Left lobe of liver (tissue), 2 donors: ENCODE data around the gene MRPL12. TPM values are rescaled to one million over a fixed set of nuclear protein-coding genes. Genes with fewer than 3 reads are reported as not detected.
A peak's percentile ranks its signal among the peaks of the same experiment; 100 is the strongest.
"Not testable (repeated sequence)": the region's sequence is repeated elsewhere in the genome, so short reads cannot be mapped to it uniquely, and the experiment has no call there.

Experiments used
- ATAC-seq: fragments of 200-7000 bp; cut with Tn5 transposase; one replicate; pipeline ENCODE4 v1.9.1; 2020; ENCODE audit warnings: mild to moderate bottlenecking, moderate library complexity
- DNase-seq: peaks from one replicate; pipeline ENCODE4 v3.0.0-alpha.2; 2020; ENCODE audit warnings: low spot score
- total RNA-seq: library from RNA; stranded (reverse); gene quantifications from one replicate; pipeline ENCODE4 v1.2.1, GENCODE V29; 2021
- donor health status: DM: no; HTN: no; CAD: no; lungs with moderate emphysema.
- donor health status: DM: no; HTN: yes; CAD: no.

MRPL12 gene
- total RNA-seq, 1 donor from 2014 or later = 75.7 TPM

DNA sequence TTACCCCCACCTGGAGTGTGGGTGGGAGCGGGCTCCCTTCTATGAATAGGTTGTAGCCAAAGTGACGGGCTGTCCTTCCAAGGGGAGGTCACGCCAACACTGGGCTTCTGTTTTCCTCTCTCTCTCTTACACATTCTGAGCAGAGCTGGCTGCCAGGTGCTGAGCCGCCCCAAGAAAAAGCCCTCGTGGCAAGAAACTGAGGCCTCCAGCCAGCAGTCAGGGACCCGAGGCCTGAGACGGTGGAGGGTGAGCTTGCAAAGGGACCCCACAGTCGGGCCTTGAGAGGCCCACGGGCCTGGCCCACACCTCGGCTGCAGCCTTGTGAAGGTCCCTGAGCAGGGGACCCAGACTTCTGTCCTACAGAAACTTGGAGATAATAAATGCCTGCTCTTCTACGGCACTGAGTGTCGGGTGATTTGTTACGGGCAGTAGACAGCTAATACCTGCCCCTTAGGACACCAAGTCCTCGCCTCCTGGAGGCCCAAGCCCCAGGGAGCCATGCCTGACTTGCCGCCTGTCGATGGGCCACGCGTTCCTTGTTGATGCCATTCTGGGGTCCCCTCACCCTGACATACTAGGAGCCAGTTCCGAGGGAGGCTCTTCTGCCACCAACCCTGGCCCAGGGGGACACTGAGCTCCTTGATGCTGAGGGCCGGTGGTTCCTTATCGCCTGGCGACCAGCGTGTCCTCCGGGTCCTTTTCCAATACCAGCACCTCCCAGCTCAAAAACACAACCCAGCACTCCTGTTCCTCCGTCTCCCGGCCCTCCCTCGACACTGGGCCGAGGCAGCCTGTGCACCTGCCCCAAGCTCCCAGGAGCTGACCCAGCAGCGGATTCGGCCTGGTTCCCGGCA is 35.0 kb downstream of the MRPL12 start:
- DNase-seq (no peak), ATAC-seq (no peak)

DNA sequence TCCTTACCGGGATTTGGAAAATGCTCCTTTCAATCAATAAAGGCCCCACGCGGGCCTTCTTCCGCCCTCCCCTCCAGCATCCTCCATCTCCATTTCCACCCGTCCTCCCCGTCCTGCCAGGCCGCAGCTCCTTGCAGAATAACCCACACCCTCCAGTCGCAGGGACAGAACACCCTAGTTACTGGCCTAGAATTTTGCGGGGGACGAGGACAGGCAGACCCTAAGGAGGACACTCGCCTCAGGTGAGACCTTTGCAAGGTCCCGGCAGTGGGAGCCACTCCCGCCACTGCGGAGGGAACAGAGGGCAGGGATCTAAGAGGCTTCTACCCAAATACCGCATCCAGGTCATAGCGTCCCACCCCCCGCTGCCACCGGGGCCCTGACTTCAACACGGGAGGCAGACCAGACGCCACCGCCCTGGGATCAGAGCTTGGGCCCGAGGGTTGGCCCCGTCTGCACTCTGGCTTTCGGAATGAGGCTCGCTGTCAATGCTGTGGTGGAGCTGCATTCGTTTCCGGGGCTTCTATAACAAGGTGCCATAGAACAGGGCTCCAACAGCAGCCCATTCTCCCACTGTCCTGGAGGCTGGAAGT is 35.7 kb downstream of the MRPL12 start:
- no peak for DNase-seq
- no peak for ATAC-seq

DNA sequence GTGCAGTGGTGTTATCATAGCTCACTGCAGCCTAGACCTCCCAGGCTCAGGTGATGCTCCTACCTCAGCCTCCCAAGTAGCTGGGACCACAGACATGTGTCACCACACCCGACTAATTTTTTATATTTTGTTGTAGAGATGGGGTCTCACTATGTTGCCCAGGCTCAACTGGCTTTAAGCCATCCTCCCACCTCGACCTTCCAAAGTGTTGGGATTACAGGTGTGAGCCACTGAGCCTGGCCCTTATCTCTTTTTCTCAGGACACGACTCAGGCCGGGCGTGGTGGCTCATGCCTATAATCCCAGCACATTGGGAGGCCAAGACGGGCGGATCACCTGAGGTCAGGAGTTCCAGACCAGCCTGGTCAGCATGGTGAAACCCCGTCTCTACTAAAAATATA is 36.4 kb downstream of the MRPL12 start:
- not testable (repeated sequence) for DNase-seq, ATAC-seq

DNA sequence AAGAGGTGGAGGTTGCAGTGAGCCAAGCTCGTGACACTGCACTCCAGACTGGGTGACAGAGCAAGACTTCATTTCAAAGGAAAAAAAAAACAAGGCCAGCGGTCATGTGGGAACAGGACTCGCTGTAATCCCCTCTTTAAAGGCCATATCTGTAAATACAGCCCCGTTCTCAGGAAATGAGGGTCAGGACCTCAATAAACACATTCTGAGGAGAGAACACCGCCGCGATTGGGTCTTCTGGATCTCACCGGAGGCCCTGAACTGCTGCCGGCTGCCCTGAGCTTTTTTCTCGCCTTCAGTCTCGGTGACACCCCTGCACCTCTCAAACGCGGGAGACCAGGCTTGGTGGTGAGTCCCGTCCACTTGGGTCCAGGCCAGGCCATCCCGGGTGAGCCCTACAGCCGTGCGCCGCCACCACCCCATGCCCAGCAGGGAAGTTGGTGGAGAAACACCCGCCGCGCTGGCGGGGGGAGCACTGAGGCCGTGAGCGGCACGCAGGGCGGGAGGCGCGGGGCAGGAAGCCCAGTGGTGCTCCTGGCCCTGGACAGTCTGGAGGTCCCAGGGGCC is 37.3 kb downstream of the MRPL12 start:
- DNase-seq (no peak), ATAC-seq (no peak)

DNA sequence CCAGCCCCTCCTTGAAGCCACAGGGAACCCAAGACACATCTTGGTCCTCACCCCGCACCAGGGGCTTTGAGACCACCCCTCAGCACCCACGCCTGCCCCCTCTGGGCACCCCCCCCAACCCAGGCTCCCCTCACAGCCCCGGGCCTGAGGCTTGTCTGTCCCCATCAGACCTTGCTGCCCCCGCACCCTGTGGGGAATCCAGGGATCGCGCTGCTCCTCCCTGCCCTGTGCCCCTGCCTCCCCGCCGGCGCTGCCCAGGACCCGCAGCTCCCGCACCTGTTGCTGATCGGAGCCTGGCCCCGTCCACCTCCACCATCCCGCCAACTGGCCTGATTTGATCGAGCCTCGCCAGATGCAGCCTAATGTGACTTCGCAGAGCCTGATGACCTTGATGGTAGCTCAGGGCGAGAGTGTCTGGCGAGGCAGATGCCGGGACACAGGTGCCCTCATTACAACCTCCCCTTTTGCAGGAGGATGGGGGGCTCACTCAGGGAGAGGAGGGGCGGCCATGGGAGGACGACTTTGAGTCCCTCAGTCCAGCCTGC is 38.0 kb downstream of the MRPL12 start:
- ATAC-seq (peak; percentile 50), DNase-seq (no peak)

DNA sequence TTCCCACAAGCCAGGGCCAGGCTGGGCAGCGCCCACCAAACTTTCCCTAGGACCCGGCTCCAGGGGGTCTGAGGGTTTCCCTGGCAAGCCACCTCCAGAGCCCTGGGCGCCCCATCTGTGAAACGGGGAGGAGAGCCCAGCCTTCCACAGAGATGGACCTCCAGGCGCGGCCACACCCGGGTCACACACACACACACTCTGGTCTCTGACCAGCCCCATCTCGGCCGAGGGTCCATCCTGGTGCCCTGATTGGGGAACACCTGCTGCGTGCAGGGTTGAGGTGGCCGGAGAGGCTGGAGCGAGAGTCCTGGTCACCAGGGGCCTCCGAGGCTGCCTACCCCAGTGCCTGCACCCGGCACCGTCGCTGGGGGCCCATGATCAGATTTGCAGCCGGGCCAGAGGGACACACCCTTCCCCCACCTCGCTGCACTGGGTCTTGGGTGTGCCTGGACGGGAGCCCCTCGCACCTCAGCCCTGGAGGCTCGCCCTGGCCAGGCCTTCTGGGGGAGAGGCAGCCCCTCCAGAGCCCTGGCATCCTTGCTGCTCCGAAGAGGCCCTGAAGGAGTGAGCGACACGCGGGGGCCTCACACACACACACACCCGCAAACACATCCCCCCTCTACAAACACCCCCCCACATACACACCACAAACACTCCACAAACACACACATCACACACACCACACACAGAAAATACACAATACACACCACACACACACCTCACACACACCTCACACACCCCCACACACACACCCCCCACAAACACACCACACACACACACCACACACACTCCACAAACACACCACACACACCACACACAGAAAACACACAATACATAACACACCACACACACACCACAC is 38.7 kb downstream of the MRPL12 start:
- DNase-seq (no peak), ATAC-seq (peak; percentile 36)

Other genes with a start within 250 kb of the MRPL12 start
- 264 TPM for gene ACTG1, start 190.6 kb upstream of the MRPL12 start, total RNA-seq
- 0.18 TPM for gene FSCN2, start 175.0 kb upstream of the MRPL12 start, total RNA-seq
- 18.9 TPM for gene FAAP100, start 151.0 kb upstream of the MRPL12 start, total RNA-seq
- gene NPLOC4, start 66.3 kb upstream of the MRPL12 start, total RNA-seq = 49.5 TPM
- gene TSPAN10, start 66.2 kb upstream of the MRPL12 start, total RNA-seq = 1.5 TPM
- gene PDE6G, start 46.8 kb upstream of the MRPL12 start, total RNA-seq = 0.40 TPM
- gene OXLD1, start 36.8 kb upstream of the MRPL12 start, total RNA-seq = 18.3 TPM
- 7.0 TPM for gene CCDC137, start 36.6 kb upstream of the MRPL12 start, total RNA-seq
- 5.1 TPM for gene ARL16, start 19.6 kb upstream of the MRPL12 start, total RNA-seq
- 40.3 TPM for gene HGS, start 19.4 kb upstream of the MRPL12 start, total RNA-seq
- gene SLC25A10, start 8.9 kb downstream of the MRPL12 start, total RNA-seq = 105 TPM
- 109 TPM for gene GCGR, start 100.8 kb downstream of the MRPL12 start, total RNA-seq
- 17.9 TPM for gene MCRIP1, start 129.9 kb downstream of the MRPL12 start, total RNA-seq
- gene PPP1R27, start 131.7 kb downstream of the MRPL12 start, total RNA-seq = not detected
- 1,392 TPM for gene P4HB, start 157.2 kb downstream of the MRPL12 start, total RNA-seq
- 109 TPM for gene ARHGDIA, start 168.0 kb downstream of the MRPL12 start, total RNA-seq
- gene ALYREF, start 188.2 kb downstream of the MRPL12 start, total RNA-seq = 14.5 TPM
- gene ANAPC11, start 188.4 kb downstream of the MRPL12 start, total RNA-seq = 95.7 TPM
- 0.13 TPM for gene NPB, start 198.9 kb downstream of the MRPL12 start, total RNA-seq
- gene PCYT2, start 208.0 kb downstream of the MRPL12 start, total RNA-seq = 113 TPM
- gene SIRT7, start 214.8 kb downstream of the MRPL12 start, total RNA-seq = 18.0 TPM
- 12.6 TPM for gene MAFG, start 224.4 kb downstream of the MRPL12 start, total RNA-seq
- gene PYCR1, start 233.9 kb downstream of the MRPL12 start, total RNA-seq = 5.2 TPM
- gene MYADML2, start 243.9 kb downstream of the MRPL12 start, total RNA-seq = not detected